ENCODE measurements around the gene ADAMTS2. TPM values are rescaled to one million over a fixed set of nuclear protein-coding genes. Genes with fewer than 3 reads are reported as not detected.

ADAMTS2 gene
- polyA plus RNA-seq, 3 donors: 0.74 to 2.3 TPM; not detected in 1

DNA sequence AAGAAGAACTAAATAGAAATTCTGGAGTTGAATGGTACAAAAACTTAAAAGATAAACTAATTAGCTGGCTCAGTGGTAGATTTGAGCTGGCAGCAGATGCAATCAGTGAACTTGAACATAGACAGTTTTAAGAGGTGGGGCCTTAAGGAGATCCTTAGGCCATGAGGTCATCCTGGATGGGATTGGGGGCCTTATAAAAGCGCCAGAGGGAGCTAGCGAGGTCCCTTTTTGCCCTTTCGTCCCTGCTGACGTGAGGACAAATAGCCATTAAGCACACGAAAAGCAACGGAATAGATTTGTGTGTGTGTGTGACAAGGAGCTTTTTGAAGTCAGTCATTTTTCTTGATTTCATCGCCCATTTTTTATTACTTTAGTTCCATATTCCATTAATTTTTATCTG lies 201.8 kb downstream of the ADAMTS2 start:
- Histone ChIP-seq H4K20me1 (ENCODE audit: insufficient read depth, low read length) (no peaks in the 10 kb centered on the region), H3K27ac (ENCODE audit: low read depth in 1 of 2, low read length in 2 of 2) (no peak overlapping the region)
- H3K27me3 Mint-ChIP-seq (ENCODE audit: low read depth in 3 of 3): peaks cover 1 to 3% (median 2%) of the 10 kb centered on the region in 3 donors

DNA sequence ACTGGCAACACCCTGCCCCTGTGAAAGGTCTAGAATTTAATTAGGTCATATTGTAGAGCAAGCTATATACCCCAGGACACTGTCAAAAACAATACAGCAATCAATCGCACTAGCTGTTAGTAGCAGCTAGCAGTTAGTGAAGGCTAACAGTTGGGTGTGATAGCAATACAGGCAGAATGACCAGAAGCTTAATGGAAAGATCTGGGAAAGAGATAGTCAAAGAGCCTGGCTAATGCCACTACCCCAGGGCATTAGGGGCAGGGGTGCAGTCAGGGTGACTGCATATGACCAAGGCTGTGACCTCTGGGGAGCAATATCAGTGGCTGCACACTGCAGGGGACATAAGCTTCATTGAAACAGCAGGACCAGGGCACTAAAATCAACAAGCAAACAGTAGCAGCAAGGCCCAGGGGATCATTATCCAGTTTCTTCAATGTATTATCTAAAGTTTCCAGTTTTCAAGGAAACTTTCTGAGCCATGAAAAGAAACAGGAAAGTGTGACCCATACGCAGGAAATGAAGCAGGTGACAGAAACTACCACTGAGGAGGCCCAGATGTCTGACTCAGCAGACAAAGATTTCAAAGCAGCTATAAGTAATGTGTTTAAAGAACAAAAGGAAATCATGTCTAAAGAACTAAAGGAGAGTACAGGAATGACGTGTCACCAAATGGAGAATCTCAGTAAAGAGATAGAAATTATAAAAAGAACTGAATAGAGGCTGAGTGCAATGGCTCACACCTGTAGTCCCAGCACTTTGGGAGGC lies 202.6 kb downstream of the ADAMTS2 start:
- H3K36me3 Mint-ChIP-seq: no peaks in the 10 kb centered on the region
- Histone ChIP-seq H3K4me3 (replicated peaks in 1 of 3; ENCODE audit: low read depth in 2 of 3, low read length in 3 of 3) (no peak overlapping the region), H4K20me1 (ENCODE audit: insufficient read depth, low read length) (no peaks in the 10 kb centered on the region), H3K9ac (ENCODE audit: insufficient read depth, low read length, poor library complexity, severe bottlenecking) (no peak overlapping the region), H2AFZ (ENCODE audit: insufficient read depth, low read depth, low read length, poor library complexity, severe bottlenecking) (no peak overlapping the region), H3K4me1 (ENCODE audit: control insufficient read depth in 1 of 2, insufficient read depth in 2 of 2, low read length in 2 of 2) (no peaks in the 10 kb centered on the region), H3K79me2 (ENCODE audit: insufficient read depth, low read length) (no peaks in the 10 kb centered on the region), H3K4me2 (replicated peaks; ENCODE audit: extremely low read depth, low read length, poor library complexity, severe bottlenecking) (no peak overlapping the region), H3K27ac (ENCODE audit: low read depth in 1 of 2, low read length in 2 of 2) (no peak overlapping the region), H3K27me3 (ENCODE audit: control insufficient read depth in 2 of 2, insufficient read depth in 2 of 2, low read length in 2 of 2) (no peaks in the 10 kb centered on the region), H3K9me3 (replicated peaks in 1 of 2; ENCODE audit: control insufficient read depth in 1 of 2, insufficient read depth in 1 of 2, low read length in 2 of 2) (no peaks in the 10 kb centered on the region), H3K36me3 (replicated peaks in 1 of 2; ENCODE audit: control insufficient read depth in 1 of 2, insufficient read depth in 2 of 2, low read length in 2 of 2) (no peaks in the 10 kb centered on the region)
- no peak overlapping the region for H3K27ac Mint-ChIP-seq
- H3K9me3 Mint-ChIP-seq: peaks cover 0 to 12% (median 4%) of the 10 kb centered on the region in 7 donors
- DNase-seq: no peak
- WGBS (ENCODE audit: insufficient coverage): 6% methylated on average over 2 of the region's 3 CpGs
- no peak overlapping the region for H3K4me3 Mint-ChIP-seq
- intact Hi-C loops (cut with micrococcal nuclease): no loop called here
- peaks cover 1 to 3% (median 2%) of the 10 kb centered on the region in 3 donors for H3K27me3 Mint-ChIP-seq (ENCODE audit: low read depth in 3 of 3)
- TF ChIP-seq CTCF (IDR thresholded peaks at IDR 0.05): no peak
- H3K4me1 Mint-ChIP-seq: peaks cover 4% of the 10 kb centered on the region

More for the DNA sequence above, 201.8 kb downstream of the ADAMTS2 start:
- Histone ChIP-seq H3K9ac (ENCODE audit: insufficient read depth, low read length, poor library complexity, severe bottlenecking) (no peak overlapping the region), H2AFZ (ENCODE audit: insufficient read depth, low read depth, low read length, poor library complexity, severe bottlenecking) (no peak overlapping the region), H3K79me2 (ENCODE audit: insufficient read depth, low read length) (no peaks in the 10 kb centered on the region), H3K9me3 (replicated peaks in 1 of 2; ENCODE audit: control insufficient read depth in 1 of 2, insufficient read depth in 1 of 2, low read length in 2 of 2) (peaks cover 0 to 7% of the 10 kb centered on the region in 2 donors), H3K27me3 (ENCODE audit: control insufficient read depth in 2 of 2, insufficient read depth in 2 of 2, low read length in 2 of 2) (no peaks in the 10 kb centered on the region), H3K4me2 (replicated peaks; ENCODE audit: extremely low read depth, low read length, poor library complexity, severe bottlenecking) (no peak overlapping the region), H3K4me3 (replicated peaks in 1 of 3; ENCODE audit: low read depth in 2 of 3, low read length in 3 of 3) (no peak overlapping the region), H3K4me1 (ENCODE audit: control insufficient read depth in 1 of 2, insufficient read depth in 2 of 2, low read length in 2 of 2) (no peaks in the 10 kb centered on the region), H3K36me3 (replicated peaks in 1 of 2; ENCODE audit: control insufficient read depth in 1 of 2, insufficient read depth in 2 of 2, low read length in 2 of 2) (no peaks in the 10 kb centered on the region)
- Mint-ChIP-seq H3K27ac (no peak overlapping the region), H3K9me3 (peaks cover 4 to 14% (median 9%) of the 10 kb centered on the region in 7 donors), H3K36me3 (no peaks in the 10 kb centered on the region), H3K4me3 (no peak overlapping the region), H3K4me1 (peaks cover 4% of the 10 kb centered on the region)
- no peak for TF ChIP-seq CTCF (IDR thresholded peaks at IDR 0.05)
- intact Hi-C loops (cut with micrococcal nuclease): no loop called here
- WGBS (ENCODE audit: insufficient coverage): 67% methylated on average over 1 of the region's 7 CpGs
- DNase-seq: no peak
